ENCODE measurements around the gene ARMC12. TPM values are rescaled to one million over a fixed set of nuclear protein-coding genes. Genes with fewer than 3 reads are reported as not detected.
"Not testable (repeated sequence)": the region's sequence is repeated elsewhere in the genome, so short reads cannot be mapped to it uniquely, and the experiment has no call there.

The ARMC12 gene
- total RNA-seq, 2 donors from 2014 or later = 0.57 to 0.93 TPM

- Mint-ChIP-seq H3K4me1 (peaks cover 7% of the 10 kb centered on the region), H3K9me3 (no peaks in the 10 kb centered on the region), H3K4me3 (no peak overlapping the region), H3K27ac (no peak overlapping the region), H3K36me3 (ENCODE audit: low read depth) (no peaks in the 10 kb centered on the region), H3K27me3 (ENCODE audit: insufficient read depth) (peaks cover 10% of the 10 kb centered on the region)
- 86 to 91% methylated on average over 8 to 10 of the region's 10 CpGs for WGBS, 2 experiments (ENCODE audit: insufficient coverage in 1 of 2, insufficient read length in 1 of 2)
- Histone ChIP-seq H3K9me3 (ENCODE audit: control insufficient read depth, low read length) (no peaks in the 10 kb centered on the region), H3K27ac (ENCODE audit: low read depth, low read length) (no peak overlapping the region), H3K27me3 (ENCODE audit: control insufficient read depth, insufficient read depth, low read length, poor library complexity, severe bottlenecking) (peaks cover 12% of the 10 kb centered on the region), H3K4me3 (ENCODE audit: low read length) (no peak overlapping the region), H3K36me3 (ENCODE audit: control insufficient read depth, insufficient read depth, low read length) (no peaks in the 10 kb centered on the region), H3K4me1 (ENCODE audit: control insufficient read depth, insufficient read depth, low read length) (peaks cover 4% of the 10 kb centered on the region), H3K9ac (ENCODE audit: extremely low read depth, low read length, poor library complexity, severe bottlenecking) (no peak overlapping the region)
- no peak for TF ChIP-seq CTCF (conservative IDR thresholded peaks at IDR 0.05)
- no peak for DNase-seq
These were observed 45.6 kb upstream of the ARMC12 start for GRCh38 chr6:35691027-35691824.

GRCh38 chr6:35694462-35694861, 42.4 kb upstream of the ARMC12 start:
- Mint-ChIP-seq H3K4me1 (no peaks in the 10 kb centered on the region), H3K4me3 (no peak overlapping the region), H3K9me3 (no peaks in the 10 kb centered on the region), H3K27ac (no peak overlapping the region), H3K27me3 (ENCODE audit: insufficient read depth) (no peaks in the 10 kb centered on the region), H3K36me3 (ENCODE audit: low read depth) (no peaks in the 10 kb centered on the region)
- H3K4me1 ChIP-seq (ENCODE audit: control insufficient read depth, insufficient read depth, low read length) = no peaks in the 10 kb centered on the region
- DNase-seq = no peak
- H3K9me3 ChIP-seq (ENCODE audit: control insufficient read depth, low read length) = no peaks in the 10 kb centered on the region
- H3K4me3 ChIP-seq (ENCODE audit: low read length) = no peak overlapping the region
- 95% methylated on average over 2 of the region's 2 CpGs; no CpG with 5 or more reads in 1 of the 2 experiments for WGBS, 2 experiments (ENCODE audit: insufficient coverage in 1 of 2, insufficient read length in 1 of 2)
- no peak overlapping the region for H3K9ac ChIP-seq (ENCODE audit: extremely low read depth, low read length, poor library complexity, severe bottlenecking)
- no peaks in the 10 kb centered on the region for H3K36me3 ChIP-seq (ENCODE audit: control insufficient read depth, insufficient read depth, low read length)
- no peak for TF ChIP-seq CTCF (conservative IDR thresholded peaks at IDR 0.05)
- no peaks in the 10 kb centered on the region for H3K27me3 ChIP-seq (ENCODE audit: control insufficient read depth, insufficient read depth, low read length, poor library complexity, severe bottlenecking)
- H3K27ac ChIP-seq (ENCODE audit: low read depth, low read length) = no peak overlapping the region

GRCh38 chr6:35698430-35698829, 38.4 kb upstream of the ARMC12 start:
- not testable (repeated sequence) for H3K9ac ChIP-seq (ENCODE audit: extremely low read depth, low read length, poor library complexity, severe bottlenecking)

More at GRCh38 chr6:35698430-35698829, 38.4 kb upstream of the ARMC12 start:
- H3K36me3 Mint-ChIP-seq (ENCODE audit: low read depth); H3K4me3 Mint-ChIP-seq; H3K9me3 ChIP-seq (ENCODE audit: control insufficient read depth, low read length); H3K4me1 Mint-ChIP-seq; H3K27me3 Mint-ChIP-seq (ENCODE audit: insufficient read depth); H3K27me3 ChIP-seq (ENCODE audit: control insufficient read depth, insufficient read depth, low read length, poor library complexity, severe bottlenecking); H3K27ac ChIP-seq (ENCODE audit: low read depth, low read length); H3K27ac Mint-ChIP-seq; H3K4me3 ChIP-seq (ENCODE audit: low read length); H3K36me3 ChIP-seq (ENCODE audit: control insufficient read depth, insufficient read depth, low read length); DNase-seq; H3K9me3 Mint-ChIP-seq; H3K4me1 ChIP-seq (ENCODE audit: control insufficient read depth, insufficient read depth, low read length): not testable (repeated sequence)
- whole genome bisulfite sequencing, 2 experiments (ENCODE audit: insufficient coverage in 1 of 2, insufficient read length in 1 of 2) = 93 to 100% methylated on average over 1 to 7 of the region's 7 CpGs

All from endodermal cell (in vitro differentiated cells).